Immature natural killer cell (primary cell): Measurements from ENCODE around the gene EXOC8. TPM values are rescaled to one million over a fixed set of nuclear protein-coding genes. Genes with fewer than 3 reads are reported as not detected.

Experiments used
- DNase-seq, 3 donors: peaks; one replicate each; pipeline ENCODE4 v3.0.0; 2022; ENCODE audit warnings: mixed read lengths in 1 of 3
- H3K27ac Mint-ChIP-seq, 6 donors: one replicate each; pipeline ENCODE4 v1.8.0; 2020; ENCODE audit warnings: mixed read lengths in 6 of 6, mild to moderate bottlenecking in 5 of 6, inconsistent platforms in 4 of 6, moderate library complexity in 3 of 6
- H3K27me3 Mint-ChIP-seq, 3 donors: one replicate each; pipeline ENCODE4 v1.8.0; 2020 to 2021; ENCODE audit warnings: low read depth in 3 of 3, mild to moderate bottlenecking in 3 of 3, mixed read lengths in 3 of 3, moderate library complexity in 3 of 3, inconsistent platforms in 1 of 3
- H3K36me3 Mint-ChIP-seq, 3 donors: one replicate each; pipeline ENCODE4 v1.8.0; 2020; ENCODE audit warnings: mixed read lengths in 3 of 3, inconsistent platforms in 2 of 3, mild to moderate bottlenecking in 2 of 3
- H3K4me1 Mint-ChIP-seq, 2 donors: one replicate each; pipeline ENCODE4 v1.8.0; 2020; ENCODE audit warnings: inconsistent platforms in 2 of 2, mild to moderate bottlenecking in 2 of 2, mixed read lengths in 2 of 2, moderate library complexity in 1 of 2
- H3K4me3 Mint-ChIP-seq, 5 donors: one replicate each; pipeline ENCODE4 v1.8.0; 2020; ENCODE audit warnings: mild to moderate bottlenecking in 5 of 5, mixed read lengths in 5 of 5, inconsistent platforms in 3 of 5, moderate library complexity in 3 of 5
- H3K9me3 Mint-ChIP-seq, 6 donors: one replicate each; pipeline ENCODE4 v1.8.0; 2020; ENCODE audit warnings: mild to moderate bottlenecking in 6 of 6, mixed read lengths in 6 of 6, inconsistent platforms in 4 of 6, moderate library complexity in 3 of 6
- polyA plus RNA-seq, 3 donors: library from polyadenylated mRNA; unstranded; fragments of 300-500 nt; fragmentation: Illumina TruSeq; gene quantifications; one replicate each; pipeline ENCODE4 v1.2.3, GENCODE V29; 2021

The EXOC8 gene
- polyA plus RNA-seq, 3 donors from 2014 or later = 1.6 to 2.6 (median 2.0) TPM

- peak overlapping the region in 1 of 6 donors; percentile 55 for H3K27ac Mint-ChIP-seq
- peaks cover 45 to 72% of the 10 kb centered on the region in 2 donors for H3K4me1 Mint-ChIP-seq
- no peaks in the 10 kb centered on the region for H3K9me3 Mint-ChIP-seq
- H3K4me3 Mint-ChIP-seq = no peak overlapping the region
- H3K27me3 Mint-ChIP-seq = peaks cover 11 to 18% (median 16%) of the 10 kb centered on the region in 3 donors
- H3K36me3 Mint-ChIP-seq = peaks cover 3 to 15% (median 13%) of the 10 kb centered on the region in 3 donors
- DNase-seq = no peak
Observed at GRCh38 chr1:231340328-231341013, 2.8 kb upstream of the EXOC8 start.

DNA sequence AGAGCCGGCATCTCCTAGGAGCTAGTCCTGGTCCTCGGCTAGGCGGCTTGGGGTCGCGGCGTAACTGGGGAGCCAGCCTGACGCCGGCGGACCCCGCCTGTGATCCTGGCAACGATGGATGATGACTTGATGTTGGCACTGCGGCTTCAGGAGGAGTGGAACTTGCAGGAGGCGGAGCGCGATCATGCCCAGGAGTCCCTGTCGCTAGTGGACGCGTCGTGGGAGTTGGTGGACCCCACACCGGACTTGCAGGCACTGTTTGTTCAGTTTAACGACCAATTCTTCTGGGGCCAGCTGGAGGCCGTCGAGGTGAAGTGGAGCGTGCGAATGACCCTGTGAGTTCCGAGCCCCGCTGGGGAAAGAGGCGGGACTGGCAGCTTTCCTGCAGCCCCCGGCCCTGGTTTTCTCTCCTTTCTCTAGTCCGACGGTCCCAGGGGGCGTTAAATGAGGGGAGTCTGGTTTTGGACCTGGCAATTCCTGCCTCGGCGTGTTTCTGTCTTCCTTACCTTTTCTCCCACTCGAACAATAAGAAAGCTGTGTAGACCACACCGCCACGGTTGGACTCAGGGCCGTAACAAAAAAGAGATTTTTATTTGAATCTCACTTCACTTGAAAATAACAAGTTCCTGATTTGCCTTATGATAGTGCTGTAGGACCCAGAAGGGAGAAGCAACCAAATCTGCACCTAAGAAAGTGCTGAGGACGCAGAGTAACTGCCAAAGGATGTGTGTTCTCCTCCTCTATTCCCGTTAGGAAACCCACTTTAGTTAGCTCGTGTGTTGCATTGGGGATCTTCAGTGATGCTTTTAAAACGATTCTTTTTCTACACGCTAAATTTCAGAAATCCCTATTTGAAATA lies 847 bp upstream of the EXOC8 start, which contains the start of gene SPRTN:
SPRTN (plus strand) TSS at position 24 of the 859 bp plus-strand sequence; CDS start at position 115, 91 bp downstream.
- Mint-ChIP-seq H3K27ac (peak within 1 kb of the TSS; percentile 98 to 100 (median 99)), H3K4me1 (peaks cover 63 to 77% of the 10 kb centered on the region in 2 donors), H3K9me3 (no peaks in the 10 kb centered on the region), H3K27me3 (peaks cover 11 to 18% (median 14%) of the 10 kb centered on the region in 3 donors), H3K4me3 (peak within 1 kb of the TSS; percentile 97 to 100 (median 99)), H3K36me3 (peaks cover 3 to 20% (median 19%) of the 10 kb centered on the region in 3 donors)
- no peak for DNase-seq

DNA sequence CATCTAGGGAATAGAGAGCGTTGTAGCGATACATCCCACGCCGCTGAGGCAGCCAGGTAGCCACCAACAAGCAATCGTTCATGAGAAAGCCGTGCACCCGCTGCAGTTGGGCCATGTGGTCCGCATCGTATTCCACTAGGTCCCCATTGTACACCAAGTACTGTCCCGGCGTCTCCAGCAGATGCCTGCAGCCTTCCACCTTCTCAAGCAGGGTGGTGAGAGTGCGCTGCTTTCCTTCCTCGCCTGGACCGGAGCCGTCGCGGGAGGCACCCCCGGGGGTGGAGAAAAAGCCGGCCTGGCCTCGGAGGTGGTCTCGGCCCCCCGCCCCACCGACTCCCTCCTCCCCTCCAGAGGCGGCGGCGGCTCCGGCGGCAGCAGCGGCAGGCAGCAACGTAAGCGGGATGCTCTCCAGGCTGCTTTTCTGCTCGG lies 595 bp downstream of the EXOC8 start:
- H3K4me1 Mint-ChIP-seq = peaks cover 75 to 86% of the 10 kb centered on the region in 2 donors
- peaks cover 11 to 18% (median 14%) of the 10 kb centered on the region in 3 donors for H3K27me3 Mint-ChIP-seq
- no peak for DNase-seq
- H3K36me3 Mint-ChIP-seq = peaks cover 3 to 24% (median 20%) of the 10 kb centered on the region in 3 donors
- no peaks in the 10 kb centered on the region for H3K9me3 Mint-ChIP-seq
- H3K27ac Mint-ChIP-seq = peak overlapping the region; percentile 98 to 100 (median 99)
- H3K4me3 Mint-ChIP-seq = peak overlapping the region; percentile 97 to 100 (median 99)

- peaks cover 3 to 28% (median 17%) of the 10 kb centered on the region in 3 donors for H3K36me3 Mint-ChIP-seq
Observed at GRCh38 chr1:231335663-231336602, 1.7 kb downstream of the EXOC8 start.

GRCh38 chr1:231334952-231335351 lies 2.7 kb downstream of the EXOC8 start:
- peaks cover 11 to 18% (median 14%) of the 10 kb centered on the region in 3 donors for H3K27me3 Mint-ChIP-seq
- H3K36me3 Mint-ChIP-seq = peaks cover 0 to 30% (median 17%) of the 10 kb centered on the region in 3 donors
- no peak overlapping the region for H3K27ac Mint-ChIP-seq
- DNase-seq = no peak
- H3K9me3 Mint-ChIP-seq = no peaks in the 10 kb centered on the region
- H3K4me1 Mint-ChIP-seq = peaks cover 74 to 91% of the 10 kb centered on the region in 2 donors
- H3K4me3 Mint-ChIP-seq = peak overlapping the region; percentile 46 to 78 (median 56)

More at GRCh38 chr1:231335663-231336602, 1.7 kb downstream of the EXOC8 start:
- H3K27ac Mint-ChIP-seq = peak overlapping the region; percentile 34 to 99 (median 72)
- no peaks in the 10 kb centered on the region for H3K9me3 Mint-ChIP-seq
- peaks cover 76 to 96% of the 10 kb centered on the region in 2 donors for H3K4me1 Mint-ChIP-seq
- H3K27me3 Mint-ChIP-seq = peaks cover 11 to 18% (median 14%) of the 10 kb centered on the region in 3 donors
- H3K4me3 Mint-ChIP-seq = peak overlapping the region; percentile 83 to 100 (median 98)
- DNase-seq = no peak

DNA sequence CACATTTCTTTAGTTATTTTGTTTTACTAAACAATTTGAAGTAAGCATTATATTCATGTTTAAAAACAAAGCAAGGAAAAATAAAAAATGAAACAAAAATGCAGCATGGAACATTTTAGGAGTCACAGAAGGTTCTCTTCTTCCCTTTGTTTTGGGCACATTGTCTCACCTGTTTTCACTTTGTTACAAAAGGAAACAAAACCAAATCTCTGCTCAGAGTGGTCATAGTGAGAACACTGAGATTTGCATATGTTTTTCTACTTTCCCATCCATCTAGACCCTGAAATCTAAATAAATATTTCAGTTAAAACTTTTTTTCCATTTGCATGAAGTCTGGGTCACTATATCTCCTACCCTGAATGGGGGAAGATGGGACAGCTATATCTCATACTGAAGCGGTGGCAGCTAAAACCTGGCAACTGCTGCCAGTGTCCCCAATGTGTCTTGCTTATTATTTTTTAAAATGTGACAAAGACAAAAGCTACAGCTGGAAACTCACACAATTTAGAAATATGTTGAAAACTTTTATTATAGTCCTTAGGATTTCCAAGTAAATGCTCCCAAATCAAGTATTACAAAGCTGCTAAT lies 3.5 kb downstream of the EXOC8 start:
- H3K9me3 Mint-ChIP-seq = no peaks in the 10 kb centered on the region
- peaks cover 11 to 17% (median 14%) of the 10 kb centered on the region in 3 donors for H3K27me3 Mint-ChIP-seq
- no peak for DNase-seq
- H3K4me1 Mint-ChIP-seq = peaks cover 68 to 88% of the 10 kb centered on the region in 2 donors
- no peak overlapping the region for H3K27ac Mint-ChIP-seq
- H3K4me3 Mint-ChIP-seq = peak overlapping the region; percentile 46 to 78 (median 58)
- peaks cover 0 to 30% (median 17%) of the 10 kb centered on the region in 3 donors for H3K36me3 Mint-ChIP-seq

DNA sequence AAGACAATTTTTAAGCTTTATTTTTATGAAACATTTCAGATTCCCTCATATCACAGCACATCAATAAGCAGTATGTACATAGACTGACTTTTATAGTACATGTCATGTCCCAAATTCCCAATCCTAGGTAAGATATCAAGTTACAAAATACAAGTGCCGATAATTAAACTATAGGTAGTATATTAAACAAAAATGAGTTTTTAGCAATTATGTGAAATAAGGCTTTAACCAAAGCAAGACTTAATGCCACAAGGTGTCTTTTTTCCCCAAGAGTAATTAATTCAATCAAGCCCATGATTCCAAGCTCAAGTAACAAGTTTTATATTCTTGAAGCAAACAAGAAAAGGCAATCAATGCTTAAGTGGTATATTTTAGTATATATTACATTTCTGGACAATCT lies 4.9 kb downstream of the EXOC8 start:
- no peak for DNase-seq
- Mint-ChIP-seq H3K27me3 (peaks cover 4 to 7% (median 6%) of the 10 kb centered on the region in 3 donors), H3K27ac (peak overlapping the region in 1 of 6 donors; percentile 18), H3K36me3 (peaks cover 0 to 29% (median 16%) of the 10 kb centered on the region in 3 donors), H3K9me3 (no peaks in the 10 kb centered on the region), H3K4me1 (peaks cover 56 to 76% of the 10 kb centered on the region in 2 donors), H3K4me3 (peak overlapping the region in 4 of 5 donors; percentile 10 to 53 (median 20))

- peaks cover 0 to 19% (median 6%) of the 10 kb centered on the region in 3 donors for H3K36me3 Mint-ChIP-seq
- DNase-seq = no peak
- no peak overlapping the region for H3K27ac Mint-ChIP-seq
- H3K4me1 Mint-ChIP-seq = peaks cover 27 to 45% of the 10 kb centered on the region in 2 donors
- no peaks in the 10 kb centered on the region for H3K9me3 Mint-ChIP-seq
- no peak overlapping the region for H3K4me3 Mint-ChIP-seq
- peaks cover 0 to 2% (median 0%) of the 10 kb centered on the region in 3 donors for H3K27me3 Mint-ChIP-seq
Observed at GRCh38 chr1:231329483-231329882, 8.2 kb downstream of the EXOC8 start.

DNA sequence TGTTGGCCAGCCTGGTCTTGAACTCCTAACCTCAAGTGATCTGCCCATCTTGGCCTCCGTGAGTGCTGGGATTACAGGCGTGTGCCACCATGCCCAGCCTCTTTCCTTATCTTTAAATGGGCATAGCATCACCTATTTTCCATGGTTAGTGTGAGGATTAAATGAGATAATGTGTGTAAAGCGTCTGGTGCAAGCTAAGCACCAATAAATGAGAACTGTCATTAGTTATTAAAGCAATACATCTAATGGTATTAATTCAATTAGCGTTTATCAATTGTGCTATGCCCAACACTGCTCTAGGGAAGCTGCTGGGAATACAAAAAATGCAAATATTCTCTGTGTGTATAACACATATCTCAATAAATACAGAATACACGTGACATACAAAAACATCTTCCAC lies 10.0 kb downstream of the EXOC8 start:
- peaks cover 0 to 2% (median 2%) of the 10 kb centered on the region in 3 donors for H3K27me3 Mint-ChIP-seq
- peaks cover 0 to 10% (median 2%) of the 10 kb centered on the region in 3 donors for H3K36me3 Mint-ChIP-seq
- H3K9me3 Mint-ChIP-seq = no peaks in the 10 kb centered on the region
- H3K4me3 Mint-ChIP-seq = no peak overlapping the region
- H3K27ac Mint-ChIP-seq = no peak overlapping the region
- peaks cover 8 to 26% of the 10 kb centered on the region in 2 donors for H3K4me1 Mint-ChIP-seq
- no peak for DNase-seq

DNA sequence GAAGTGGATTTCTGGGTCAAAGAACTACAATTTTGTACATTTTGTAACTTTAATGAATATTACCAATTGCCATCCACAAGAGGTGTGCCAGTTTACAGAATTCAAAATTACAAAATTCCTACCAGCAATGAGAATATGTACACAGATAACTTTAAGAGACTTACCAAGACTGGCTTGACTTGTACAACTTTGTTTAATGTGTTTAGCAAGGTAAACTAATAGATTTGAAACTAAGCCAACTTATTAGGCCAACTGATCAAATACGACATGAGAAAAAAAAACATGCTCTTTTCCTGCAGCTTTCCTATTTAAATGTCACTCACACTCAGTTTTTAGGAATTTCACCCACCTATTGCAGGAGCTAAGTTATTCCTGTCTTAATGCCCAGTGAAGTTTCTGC lies 11.4 kb downstream of the EXOC8 start:
- peaks cover 3 to 12% of the 10 kb centered on the region in 2 donors for H3K4me1 Mint-ChIP-seq
- H3K27ac Mint-ChIP-seq = no peak overlapping the region
- H3K9me3 Mint-ChIP-seq = no peaks in the 10 kb centered on the region
- no peak overlapping the region for H3K4me3 Mint-ChIP-seq
- H3K36me3 Mint-ChIP-seq = peaks cover 0 to 3% (median 0%) of the 10 kb centered on the region in 3 donors
- no peak for DNase-seq
- H3K27me3 Mint-ChIP-seq = peaks cover 0 to 2% (median 2%) of the 10 kb centered on the region in 3 donors

DNA sequence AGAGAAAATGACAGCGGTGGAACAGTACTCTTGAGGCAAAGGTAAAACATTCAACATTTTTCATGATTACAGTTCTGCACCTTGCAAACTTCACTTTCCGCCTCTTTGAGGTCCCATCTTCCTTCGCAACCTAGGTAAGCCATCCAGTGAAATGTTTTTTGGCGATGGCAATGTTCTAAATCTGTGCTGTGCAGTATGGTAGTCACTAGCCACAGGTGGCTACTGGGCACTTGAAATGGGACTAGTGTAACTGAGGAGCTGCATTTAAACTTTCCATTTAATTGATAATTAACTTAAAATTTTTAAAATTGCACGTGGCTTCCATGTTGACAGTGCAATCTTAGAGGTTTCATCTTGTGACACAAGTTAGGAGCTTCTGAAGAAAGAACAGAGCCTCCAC lies 13.0 kb downstream of the EXOC8 start:
- H3K4me3 Mint-ChIP-seq = no peak overlapping the region
- DNase-seq = no peak
- H3K27ac Mint-ChIP-seq = no peak overlapping the region
- peaks cover 2 to 7% of the 10 kb centered on the region in 2 donors for H3K4me1 Mint-ChIP-seq
- H3K36me3 Mint-ChIP-seq = no peaks in the 10 kb centered on the region
- no peaks in the 10 kb centered on the region for H3K9me3 Mint-ChIP-seq
- peaks cover 0 to 2% (median 0%) of the 10 kb centered on the region in 3 donors for H3K27me3 Mint-ChIP-seq

DNA sequence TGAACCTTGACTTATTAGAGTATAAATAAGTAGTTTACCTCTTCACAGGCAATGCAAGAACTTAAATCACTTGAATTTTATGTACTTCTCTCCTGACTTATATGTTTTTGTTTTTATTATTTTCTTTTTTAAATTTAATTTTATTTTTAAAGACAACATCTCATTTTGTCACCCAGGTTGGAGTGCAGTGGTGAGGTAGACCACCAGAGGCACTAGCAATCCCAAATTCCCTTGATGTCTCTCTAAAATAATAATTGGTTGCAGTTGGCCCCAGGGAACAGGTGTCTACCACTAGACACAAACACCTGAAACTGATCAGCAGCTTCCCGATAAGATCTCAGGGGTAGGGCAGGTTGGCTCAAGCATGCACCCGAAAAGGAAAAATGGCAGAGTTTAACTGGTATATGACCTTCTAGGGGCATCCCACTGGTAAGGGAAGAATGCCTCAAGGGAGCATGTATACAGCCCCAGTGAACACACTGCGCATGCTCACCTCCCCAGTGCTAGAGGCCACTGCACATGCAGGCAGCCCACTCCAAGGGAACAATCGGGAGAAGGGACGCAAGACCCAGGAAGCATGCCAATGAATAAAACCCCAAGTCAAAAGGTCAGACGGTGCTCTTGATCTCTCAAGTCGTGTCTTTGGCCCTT lies 14.6 kb downstream of the EXOC8 start:
- Mint-ChIP-seq H3K4me1 (no peaks in the 10 kb centered on the region), H3K27me3 (peaks cover 0 to 2% (median 1%) of the 10 kb centered on the region in 3 donors), H3K4me3 (no peak overlapping the region), H3K27ac (no peak overlapping the region), H3K9me3 (no peaks in the 10 kb centered on the region), H3K36me3 (no peaks in the 10 kb centered on the region)
- DNase-seq = no peak
